HepG2 (cell line): ENCODE data around the gene POLR2H. TPM values are rescaled to one million over a fixed set of nuclear protein-coding genes. Genes with fewer than 3 reads are reported as not detected.

Experiments
- ELF4 ChIP-seq: sonication (generic); formaldehyde crosslinking; IDR thresholded peaks from 2 replicates; pipeline ENCODE4 v1.5.0; 2020; ENCODE audit warnings: missing genetic modification reagents, mild to moderate bottlenecking, moderate library complexity, borderline replicate concordance
- HNF4G ChIP-seq, 2 experiments: sonication (generic) in 1 of 2; formaldehyde crosslinking in 1 of 2; IDR thresholded peaks; 2 replicates each; pipeline versions ENCODE4 v1.4.0 to v1.6.1; 2011 to 2020; ENCODE audit warnings: borderline replicate concordance in 2 of 2, low read depth in 2 of 2, mild to moderate bottlenecking in 2 of 2, low read length in 1 of 2, missing genetic modification reagents in 1 of 2, moderate library complexity in 1 of 2
- HNRNPLL ChIP-seq: fragments of 200-400 bp; formaldehyde crosslinking; IDR thresholded peaks from 2 replicates; pipeline ENCODE4 v1.6.1; 2017; ENCODE audit warnings: mild to moderate bottlenecking, low read depth, low read length; ENCODE audit not compliant: poor library complexity, severe bottlenecking
- MAF1 ChIP-seq: sonication (generic); formaldehyde crosslinking; IDR thresholded peaks from 2 replicates; pipeline ENCODE4 v1.5.0; 2020; ENCODE audit warnings: missing genetic modification reagents, borderline replicate concordance
- MED13 ChIP-seq: sonication (generic); formaldehyde crosslinking; IDR thresholded peaks from 2 replicates; pipeline ENCODE4 v1.5.0; 2020; ENCODE audit warnings: missing genetic modification reagents
- NFKBIZ ChIP-seq: IDR thresholded peaks from 2 replicates; pipeline ENCODE4 v1.6.1; 2018; ENCODE audit warnings: missing genetic modification reagents, missing compliant biosample characterization
- SSRP1 ChIP-seq: IDR thresholded peaks from 2 replicates; pipeline ENCODE4 v1.6.1; 2016; ENCODE audit warnings: control low read depth
- ZEB1 ChIP-seq: IDR thresholded peaks from 2 replicates; pipeline ENCODE4 v1.6.1; 2012; ENCODE audit warnings: mild to moderate bottlenecking, low read depth, inconsistent platforms; ENCODE audit not compliant: insufficient replicate concordance
- ZMAT3 ChIP-seq: sonication (generic); formaldehyde crosslinking; conservative IDR thresholded peaks from 2 replicates; pipeline ENCODE4 v1.7.0; 2021; ENCODE audit warnings: missing genetic modification reagents
- ZNF530 ChIP-seq: sonication (generic); formaldehyde crosslinking; IDR thresholded peaks from 2 replicates; pipeline ENCODE4 v1.5.0; 2020; ENCODE audit warnings: low read depth, mild to moderate bottlenecking, missing genetic modification reagents
- ZNF605 ChIP-seq: sonication (generic); formaldehyde crosslinking; IDR thresholded peaks from 2 replicates; pipeline ENCODE4 v1.8.0; 2022; ENCODE audit warnings: mild to moderate bottlenecking, missing genetic modification reagents
- ZSCAN21 ChIP-seq: sonication (generic); formaldehyde crosslinking; IDR thresholded peaks from 2 replicates; pipeline ENCODE4 v1.8.0; 2022; ENCODE audit warnings: mild to moderate bottlenecking, missing genetic modification reagents, moderate library complexity, borderline replicate concordance
- polyA plus RNA-seq, 8 experiments: library from polyadenylated mRNA; depleted of rRNA in 3 of 8; stranded (reverse) in 7 of 8; unstranded in 1 of 8; fragments of >200 nt; fragmentation: Illumina TruSeq in 4 of 8; extraction: Trizol in 4 of 8; gene quantifications; 2 replicates each; pipeline versions ENCODE4 v1.2.1 to v1.2.3, GENCODE V29; 2011 to 2016; ENCODE audit warnings: low read depth in 4 of 8, missing spikeins in 1 of 8, mixed read lengths in 1 of 8; ENCODE audit not compliant: insufficient read depth in 1 of 8
- total RNA-seq, 5 experiments: library from RNA; depleted of rRNA; stranded (reverse); fragments of >200 nt; fragmentation: Illumina TruSeq; extraction: Trizol; gene quantifications; 2 replicates each; pipeline ENCODE4 v1.2.3, GENCODE V29; 2016; ENCODE audit warnings: low read depth in 1 of 5
- TF ChIP-seq, protein P1 (sequence below): sonication (generic); formaldehyde crosslinking; IDR thresholded peaks from 2 replicates; pipeline ENCODE4 v1.4.0; 2020; ENCODE audit warnings: missing genetic modification reagents
- TF ChIP-seq, protein P2 (sequence below): sonication (generic); formaldehyde crosslinking; IDR thresholded peaks from 2 replicates; pipeline ENCODE4 v1.4.0; 2020; ENCODE audit warnings: missing genetic modification reagents
- TF ChIP-seq, protein P3 (sequence below): sonication (generic); formaldehyde crosslinking; conservative IDR thresholded peaks from 2 replicates; pipeline ENCODE4 v1.4.0; 2020; ENCODE audit warnings: mild to moderate bottlenecking, missing genetic modification reagents, moderate library complexity
- TF ChIP-seq, protein P4 (sequence below): sonication (generic); formaldehyde crosslinking; IDR thresholded peaks from 2 replicates; pipeline ENCODE4 v1.9.0; 2021; ENCODE audit warnings: missing genetic modification reagents, mild to moderate bottlenecking, borderline replicate concordance

POLR2H gene
- total and polyA plus RNA-seq, 2 of the 13 experiments (the other 11 are each of a cell fraction or from before 2014, with no cell fraction given) = 118 to 194 TPM

DNA sequence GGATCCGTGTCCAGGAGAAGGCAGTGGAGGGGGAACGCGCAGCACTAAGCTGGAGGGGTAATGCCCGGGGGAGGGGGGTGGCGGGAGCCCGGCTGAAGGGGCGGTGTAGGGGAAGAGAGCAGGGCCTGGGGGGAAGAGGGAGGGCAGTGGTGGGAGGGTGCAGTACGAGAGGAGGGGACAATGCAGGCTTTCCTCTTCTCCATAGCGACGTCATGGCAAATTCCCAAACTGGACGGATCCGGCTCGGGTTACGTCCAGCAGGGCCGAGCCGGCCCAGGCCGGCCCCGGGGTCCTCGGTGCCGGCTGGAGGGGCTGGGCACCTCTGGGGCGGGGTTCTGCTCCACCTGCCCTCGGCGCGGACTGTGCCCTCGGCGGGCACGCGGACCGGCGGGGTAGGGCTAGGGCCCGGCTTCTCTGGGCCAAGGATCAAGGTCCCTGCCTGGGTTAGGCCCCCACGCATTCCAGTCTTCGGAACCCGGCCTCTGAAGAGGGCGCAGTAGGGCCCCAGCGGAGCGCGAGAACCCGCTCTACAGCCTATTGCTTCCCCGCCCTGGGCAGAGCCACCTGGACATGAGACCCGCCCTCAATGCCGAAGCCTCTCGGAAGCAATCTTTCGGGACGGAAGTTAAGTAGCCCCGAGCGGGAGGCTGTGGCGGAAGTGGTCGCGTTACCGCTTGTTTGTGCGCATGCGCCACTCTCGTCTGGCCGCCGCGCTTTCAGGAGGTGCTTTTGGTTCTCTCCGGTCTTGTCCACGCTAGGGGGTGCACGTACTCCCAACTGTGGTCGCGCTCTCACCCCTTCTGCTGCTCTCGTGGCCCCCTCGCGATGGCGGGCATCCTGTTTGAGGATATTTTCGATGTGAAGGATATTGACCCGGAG is 1.4 kb downstream of the POLR2H start (continued):
- TF ChIP-seq, protein P1, sequence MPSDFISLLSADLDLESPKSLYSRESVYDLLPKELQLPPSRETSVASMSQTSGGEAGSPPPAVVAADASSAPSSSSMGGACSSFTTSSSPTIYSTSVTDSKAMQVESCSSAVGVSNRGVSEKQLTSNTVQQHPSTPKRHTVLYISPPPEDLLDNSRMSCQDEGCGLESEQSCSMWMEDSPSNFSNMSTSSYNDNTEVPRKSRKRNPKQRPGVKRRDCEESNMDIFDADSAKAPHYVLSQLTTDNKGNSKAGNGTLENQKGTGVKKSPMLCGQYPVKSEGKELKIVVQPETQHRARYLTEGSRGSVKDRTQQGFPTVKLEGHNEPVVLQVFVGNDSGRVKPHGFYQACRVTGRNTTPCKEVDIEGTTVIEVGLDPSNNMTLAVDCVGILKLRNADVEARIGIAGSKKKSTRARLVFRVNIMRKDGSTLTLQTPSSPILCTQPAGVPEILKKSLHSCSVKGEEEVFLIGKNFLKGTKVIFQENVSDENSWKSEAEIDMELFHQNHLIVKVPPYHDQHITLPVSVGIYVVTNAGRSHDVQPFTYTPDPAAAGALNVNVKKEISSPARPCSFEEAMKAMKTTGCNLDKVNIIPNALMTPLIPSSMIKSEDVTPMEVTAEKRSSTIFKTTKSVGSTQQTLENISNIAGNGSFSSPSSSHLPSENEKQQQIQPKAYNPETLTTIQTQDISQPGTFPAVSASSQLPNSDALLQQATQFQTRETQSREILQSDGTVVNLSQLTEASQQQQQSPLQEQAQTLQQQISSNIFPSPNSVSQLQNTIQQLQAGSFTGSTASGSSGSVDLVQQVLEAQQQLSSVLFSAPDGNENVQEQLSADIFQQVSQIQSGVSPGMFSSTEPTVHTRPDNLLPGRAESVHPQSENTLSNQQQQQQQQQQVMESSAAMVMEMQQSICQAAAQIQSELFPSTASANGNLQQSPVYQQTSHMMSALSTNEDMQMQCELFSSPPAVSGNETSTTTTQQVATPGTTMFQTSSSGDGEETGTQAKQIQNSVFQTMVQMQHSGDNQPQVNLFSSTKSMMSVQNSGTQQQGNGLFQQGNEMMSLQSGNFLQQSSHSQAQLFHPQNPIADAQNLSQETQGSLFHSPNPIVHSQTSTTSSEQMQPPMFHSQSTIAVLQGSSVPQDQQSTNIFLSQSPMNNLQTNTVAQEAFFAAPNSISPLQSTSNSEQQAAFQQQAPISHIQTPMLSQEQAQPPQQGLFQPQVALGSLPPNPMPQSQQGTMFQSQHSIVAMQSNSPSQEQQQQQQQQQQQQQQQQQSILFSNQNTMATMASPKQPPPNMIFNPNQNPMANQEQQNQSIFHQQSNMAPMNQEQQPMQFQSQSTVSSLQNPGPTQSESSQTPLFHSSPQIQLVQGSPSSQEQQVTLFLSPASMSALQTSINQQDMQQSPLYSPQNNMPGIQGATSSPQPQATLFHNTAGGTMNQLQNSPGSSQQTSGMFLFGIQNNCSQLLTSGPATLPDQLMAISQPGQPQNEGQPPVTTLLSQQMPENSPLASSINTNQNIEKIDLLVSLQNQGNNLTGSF (CRISPR knock-in tag) = no peak; the same call in 1 of the 2 replicates
- TF ChIP-seq, protein P2, sequence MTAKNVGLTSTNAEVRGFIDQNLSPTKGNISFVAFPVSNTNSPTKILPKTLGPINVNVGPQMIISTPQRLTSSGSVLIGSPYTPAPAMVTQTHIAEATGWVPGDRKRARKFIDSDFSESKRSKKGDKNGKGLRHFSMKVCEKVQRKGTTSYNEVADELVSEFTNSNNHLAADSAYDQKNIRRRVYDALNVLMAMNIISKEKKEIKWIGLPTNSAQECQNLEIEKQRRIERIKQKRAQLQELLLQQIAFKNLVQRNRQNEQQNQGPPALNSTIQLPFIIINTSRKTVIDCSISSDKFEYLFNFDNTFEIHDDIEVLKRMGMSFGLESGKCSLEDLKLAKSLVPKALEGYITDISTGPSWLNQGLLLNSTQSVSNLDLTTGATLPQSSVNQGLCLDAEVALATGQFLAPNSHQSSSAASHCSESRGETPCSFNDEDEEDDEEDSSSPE (CRISPR knock-in tag) = peak; percentile 84
- TF ChIP-seq MED13 (CRISPR knock-in tag) (no peak; the same call in 1 of the 2 replicates), ZMAT3 (CRISPR knock-in tag) (peak; percentile 75; the same call in 1 of the 2 replicates), ZSCAN21 (CRISPR knock-in tag) (peak; percentile 83), NFKBIZ (CRISPR knock-in tag) (no peak), HNF4G (IDR thresholded peaks at IDR 0.05; ENCODE audit: borderline replicate concordance, low read depth, low read length) (peak; percentile 95), HNF4G (CRISPR knock-in tag; IDR thresholded peaks at IDR 0.05; ENCODE audit: borderline replicate concordance, low read depth) (peak; percentile 84; the same call in 1 of the 2 replicates), MAF1 (CRISPR knock-in tag) (0 out of 2 replicates have a peak, but pooled peaks have one; percentile 10), HNRNPLL (peak; percentile 63), ZNF530 (CRISPR knock-in tag) (no peak), ZNF605 (CRISPR knock-in tag) (peak; percentile 90; the same call in 1 of the 2 replicates), SSRP1 (no peak; the same call in 1 of the 2 replicates), ZEB1 (peak; percentile 71), ELF4 (no peak; the same call in 1 of the 2 replicates)
- TF ChIP-seq, protein P3, sequence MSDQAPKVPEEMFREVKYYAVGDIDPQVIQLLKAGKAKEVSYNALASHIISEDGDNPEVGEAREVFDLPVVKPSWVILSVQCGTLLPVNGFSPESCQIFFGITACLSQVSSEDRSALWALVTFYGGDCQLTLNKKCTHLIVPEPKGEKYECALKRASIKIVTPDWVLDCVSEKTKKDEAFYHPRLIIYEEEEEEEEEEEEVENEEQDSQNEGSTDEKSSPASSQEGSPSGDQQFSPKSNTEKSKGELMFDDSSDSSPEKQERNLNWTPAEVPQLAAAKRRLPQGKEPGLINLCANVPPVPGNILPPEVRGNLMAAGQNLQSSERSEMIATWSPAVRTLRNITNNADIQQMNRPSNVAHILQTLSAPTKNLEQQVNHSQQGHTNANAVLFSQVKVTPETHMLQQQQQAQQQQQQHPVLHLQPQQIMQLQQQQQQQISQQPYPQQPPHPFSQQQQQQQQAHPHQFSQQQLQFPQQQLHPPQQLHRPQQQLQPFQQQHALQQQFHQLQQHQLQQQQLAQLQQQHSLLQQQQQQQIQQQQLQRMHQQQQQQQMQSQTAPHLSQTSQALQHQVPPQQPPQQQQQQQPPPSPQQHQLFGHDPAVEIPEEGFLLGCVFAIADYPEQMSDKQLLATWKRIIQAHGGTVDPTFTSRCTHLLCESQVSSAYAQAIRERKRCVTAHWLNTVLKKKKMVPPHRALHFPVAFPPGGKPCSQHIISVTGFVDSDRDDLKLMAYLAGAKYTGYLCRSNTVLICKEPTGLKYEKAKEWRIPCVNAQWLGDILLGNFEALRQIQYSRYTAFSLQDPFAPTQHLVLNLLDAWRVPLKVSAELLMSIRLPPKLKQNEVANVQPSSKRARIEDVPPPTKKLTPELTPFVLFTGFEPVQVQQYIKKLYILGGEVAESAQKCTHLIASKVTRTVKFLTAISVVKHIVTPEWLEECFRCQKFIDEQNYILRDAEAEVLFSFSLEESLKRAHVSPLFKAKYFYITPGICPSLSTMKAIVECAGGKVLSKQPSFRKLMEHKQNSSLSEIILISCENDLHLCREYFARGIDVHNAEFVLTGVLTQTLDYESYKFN (CRISPR knock-in tag) = peak; percentile 92
- TF ChIP-seq, protein P4, sequence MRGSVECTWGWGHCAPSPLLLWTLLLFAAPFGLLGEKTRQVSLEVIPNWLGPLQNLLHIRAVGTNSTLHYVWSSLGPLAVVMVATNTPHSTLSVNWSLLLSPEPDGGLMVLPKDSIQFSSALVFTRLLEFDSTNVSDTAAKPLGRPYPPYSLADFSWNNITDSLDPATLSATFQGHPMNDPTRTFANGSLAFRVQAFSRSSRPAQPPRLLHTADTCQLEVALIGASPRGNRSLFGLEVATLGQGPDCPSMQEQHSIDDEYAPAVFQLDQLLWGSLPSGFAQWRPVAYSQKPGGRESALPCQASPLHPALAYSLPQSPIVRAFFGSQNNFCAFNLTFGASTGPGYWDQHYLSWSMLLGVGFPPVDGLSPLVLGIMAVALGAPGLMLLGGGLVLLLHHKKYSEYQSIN (CRISPR knock-in tag) = no peak
